Ishikawa (cell line): ENCODE results near the gene BICRA.

Experiments used
- CEBPB ChIP-seq: IDR thresholded peaks from 2 replicates; pipeline ENCODE4 v1.6.1; 2012
- CREB1 ChIP-seq: IDR thresholded peaks from 2 replicates; pipeline ENCODE4 v1.6.1; 2012; ENCODE audit warnings: low read depth
- EGR1 ChIP-seq: IDR thresholded peaks from 2 replicates; pipeline ENCODE4 v1.6.1; 2012
- EP300 ChIP-seq: IDR thresholded peaks from 2 replicates; pipeline ENCODE4 v1.6.1; 2012; ENCODE audit warnings: borderline replicate concordance
- FOXM1 ChIP-seq: IDR thresholded peaks from 2 replicates; pipeline ENCODE4 v1.6.1; 2012; ENCODE audit warnings: low read depth, borderline replicate concordance
- NFIC ChIP-seq: IDR thresholded peaks from 2 replicates; pipeline ENCODE4 v1.6.1; 2012
- RAD21 ChIP-seq: IDR thresholded peaks from 2 replicates; pipeline ENCODE4 v1.6.1; 2012; ENCODE audit warnings: low read depth
- REST ChIP-seq: IDR thresholded peaks from 2 replicates; pipeline ENCODE4 v1.6.1; 2012; ENCODE audit warnings: low read depth, mild to moderate bottlenecking
- TAF1 ChIP-seq: IDR thresholded peaks from 2 replicates; pipeline ENCODE4 v1.6.1; 2012; ENCODE audit warnings: low read depth, mild to moderate bottlenecking
- TCF12 ChIP-seq: IDR thresholded peaks from 2 replicates; pipeline ENCODE4 v1.6.1; 2012; ENCODE audit warnings: low read depth
- TEAD4 ChIP-seq: IDR thresholded peaks from 2 replicates; pipeline ENCODE4 v1.6.1; 2012
- USF1 ChIP-seq: IDR thresholded peaks from 2 replicates; pipeline ENCODE4 v1.6.1; 2012
- YY1 ChIP-seq: IDR thresholded peaks from 2 replicates; pipeline ENCODE4 v1.6.1; 2012; ENCODE audit warnings: low read depth
- ZBTB7A ChIP-seq: IDR thresholded peaks from 2 replicates; pipeline ENCODE4 v1.6.1; 2012; ENCODE audit warnings: low read depth
- TF ChIP-seq, protein P1 (sequence below): IDR thresholded peaks from 2 replicates; pipeline ENCODE4 v1.6.1; 2012

Gene BICRA

DNA sequence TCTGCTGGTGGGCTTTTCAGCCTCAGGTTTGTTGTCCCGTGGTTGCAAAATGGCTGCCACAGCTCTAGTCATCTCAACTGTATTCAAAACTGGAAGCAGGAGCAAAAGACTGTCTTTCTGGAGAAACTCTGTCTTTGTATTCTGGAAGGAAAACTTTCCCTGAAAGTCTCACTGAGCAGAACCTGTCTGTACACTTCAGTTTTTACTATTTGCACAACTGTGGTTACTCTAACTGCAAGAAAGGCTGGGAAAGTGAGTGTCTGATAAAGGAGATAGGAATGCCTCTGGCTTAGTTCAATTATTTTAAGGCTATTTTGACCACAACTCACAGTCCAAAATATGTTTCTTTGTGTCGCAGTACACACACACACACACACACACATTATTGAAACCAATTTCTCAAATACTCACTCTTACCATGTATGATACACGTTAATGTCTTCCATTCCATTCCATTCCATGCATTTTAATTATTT, 54.5 kb downstream of the BICRA start:
- no peak for TF ChIP-seq EGR1
- TF ChIP-seq FOXM1 = no peak
- no peak for TF ChIP-seq TCF12
- TF ChIP-seq ZBTB7A = no peak
- TF ChIP-seq EP300 = no peak
- no peak for TF ChIP-seq YY1
- no peak for TF ChIP-seq NFIC
- no peak for TF ChIP-seq TAF1
- no peak for TF ChIP-seq CEBPB
- no peak for TF ChIP-seq REST
- TF ChIP-seq CREB1 = no peak
- no peak for TF ChIP-seq RAD21
- TF ChIP-seq, protein P1, sequence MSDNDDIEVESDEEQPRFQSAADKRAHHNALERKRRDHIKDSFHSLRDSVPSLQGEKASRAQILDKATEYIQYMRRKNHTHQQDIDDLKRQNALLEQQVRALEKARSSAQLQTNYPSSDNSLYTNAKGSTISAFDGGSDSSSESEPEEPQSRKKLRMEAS = no peak
- no peak for TF ChIP-seq USF1
- TF ChIP-seq TEAD4 = no peak

- no peak for TF ChIP-seq USF1
- TF ChIP-seq EP300 = no peak
- TF ChIP-seq TCF12 = no peak
- no peak for TF ChIP-seq CEBPB
- TF ChIP-seq YY1 = no peak
- TF ChIP-seq TAF1 = no peak
- TF ChIP-seq EGR1 = no peak
- TF ChIP-seq REST = no peak
- no peak for TF ChIP-seq FOXM1
These were observed 55.2 kb downstream of the BICRA start for GRCh38 chr19:47663911-47664771.

- TF ChIP-seq REST (no peak), TAF1 (no peak), ZBTB7A (no peak), TEAD4 (no peak), FOXM1 (no peak), TCF12 (no peak), NFIC (no peak), EGR1 (no peak), EP300 (no peak), CEBPB (no peak), RAD21 (no peak), USF1 (no peak)
These were observed 61.8 kb downstream of the BICRA start for GRCh38 chr19:47670736-47671135.

DNA sequence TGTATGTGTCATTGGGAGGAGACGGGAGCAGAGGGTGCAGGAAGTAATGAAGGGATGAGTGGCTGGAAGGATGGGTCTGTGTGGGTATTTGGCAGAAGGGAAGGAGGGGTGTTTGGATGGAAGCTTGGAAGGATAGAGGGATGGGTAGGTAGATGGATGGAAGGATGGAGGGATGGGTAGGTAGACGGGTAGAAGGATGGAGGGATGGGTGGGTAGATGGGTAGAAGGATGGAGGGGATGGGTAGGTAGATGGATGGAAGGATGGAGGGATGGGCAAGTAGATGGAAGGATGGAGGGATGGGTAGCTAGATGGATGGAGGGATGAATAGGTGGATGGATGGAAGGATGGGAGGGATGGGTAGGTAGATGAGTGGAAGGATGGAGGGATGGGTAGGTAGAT, 62.6 kb downstream of the BICRA start:
- TF ChIP-seq USF1 (no peak), EGR1 (no peak), ZBTB7A (no peak), EP300 (no peak), YY1 (no peak), RAD21 (no peak), NFIC (no peak), FOXM1 (no peak), TEAD4 (no peak), REST (no peak), CEBPB (no peak)
